Panc1 (cell line): ENCODE data around the gene PROZ. TPM values are rescaled to one million over a fixed set of nuclear protein-coding genes. Genes with fewer than 3 reads are reported as not detected.

ENCODE experiments used
- ATAC-seq: fragments of 200-7000 bp; cut with Tn5 transposase; 2 replicates; pipeline ENCODE4 v1.9.1; 2020; ENCODE audit warnings: mild to moderate bottlenecking, moderate library complexity
- BruUV-seq: library from RNA; stranded (reverse); fragments of 400-500 nt; replicated peaks from 2 replicates; lab custom pipeline; 2021; lab: Mats Ljungman, UMichigan
- CTCF ChIA-PET: fragments of 300-600 bp; sonication (Branson Sonifier 250); formaldehyde crosslinking; loops from one replicate; lab custom pipeline; 2022; ENCODE audit warnings: antibody characterized with exemption; lab: Charles Lee
- POLR2A ChIA-PET: fragments of 300-600 bp; sonication (Branson Sonifier 250); formaldehyde crosslinking; loops from one replicate; lab custom pipeline; 2022; ENCODE audit warnings: antibody characterized with exemption; lab: Charles Lee
- DNase-seq: peaks from one replicate; pipeline ENCODE4 v3.0.0-alpha.2; 2010; ENCODE audit warnings: low read depth, low spot score
- H3K27ac ChIP-seq: 2 replicates; pipeline ENCODE4 v1.5.1; 2011; ENCODE audit warnings: mild to moderate bottlenecking, low read length, inconsistent platforms
- H3K27me3 ChIP-seq: fragments of 200-500 bp; sonication (Bioruptor generic); 2 replicates; pipeline ENCODE4 v1.6.0; 2014; ENCODE audit warnings: low read length, inconsistent platforms; ENCODE audit not compliant: control insufficient read depth, insufficient read depth
- H3K36me3 ChIP-seq: fragments of 200-500 bp; sonication (Bioruptor generic); 2 replicates; pipeline ENCODE4 v1.5.1; 2014; ENCODE audit warnings: inconsistent platforms, mild to moderate bottlenecking, low read length, moderate library complexity; ENCODE audit not compliant: control insufficient read depth, insufficient read depth
- H3K4me1 ChIP-seq: 2 replicates; pipeline ENCODE4 v1.5.1; 2011; ENCODE audit warnings: inconsistent platforms, mild to moderate bottlenecking, low read length, moderate library complexity; ENCODE audit not compliant: control insufficient read depth, insufficient read depth
- H3K4me3 ChIP-seq, 2 experiments: 2 replicates each; pipeline ENCODE4 v1.5.1; 2011 to 2012; ENCODE audit warnings: low read depth in 2 of 2, low read length in 2 of 2, mild to moderate bottlenecking in 2 of 2, inconsistent platforms in 1 of 2, moderate library complexity in 1 of 2
- H3K9me3 ChIP-seq: fragments of 200-500 bp; sonication (Bioruptor generic); 2 replicates; pipeline ENCODE4 v1.5.1; 2014; ENCODE audit warnings: low read depth, mild to moderate bottlenecking, inconsistent platforms, low read length, moderate library complexity; ENCODE audit not compliant: control insufficient read depth, insufficient read depth
- CTCF ChIP-seq: fragments of 450-650 bp; IDR thresholded peaks from 2 replicates; pipeline ENCODE4 v1.5.1; 2017; ENCODE audit warnings: mild to moderate bottlenecking
- POLR2AphosphoS5 ChIP-seq: IDR thresholded peaks from 2 replicates; pipeline ENCODE4 v1.6.1; 2012; ENCODE audit warnings: mild to moderate bottlenecking, low read depth, low read length, moderate library complexity
- REST ChIP-seq, 2 experiments: IDR thresholded peaks; 2 replicates each; pipeline ENCODE4 v1.6.1; 2011 to 2012; ENCODE audit warnings: low read depth in 2 of 2, control low read depth in 1 of 2, low read length in 1 of 2, mild to moderate bottlenecking in 1 of 2, moderate library complexity in 1 of 2; ENCODE audit not compliant: insufficient read depth in 1 of 2
- SIN3A ChIP-seq: IDR thresholded peaks from 2 replicates; pipeline ENCODE4 v1.6.1; 2012; ENCODE audit warnings: low read depth, mild to moderate bottlenecking, low read length, moderate library complexity, borderline replicate concordance; ENCODE audit not compliant: insufficient read depth
- TCF7L2 ChIP-seq: IDR thresholded peaks from 2 replicates; pipeline ENCODE4 v1.6.1; 2011; ENCODE audit warnings: mild to moderate bottlenecking, low read depth, low read length, inconsistent platforms
- in situ Hi-C: cut with HindIII; loops from 2 replicates; pipeline ENCODE4 v1.10.0; 2016; ENCODE audit warnings: low sequenced_read_pairs, low pct_unique_long_range_greater_than_20kb
- intact Hi-C: fragments of 100-400 bp; cut with micrococcal nuclease; formaldehyde crosslinking; loops from one replicate; pipeline ENCODE4 v1.10.0; 2022; ENCODE audit not compliant: unreplicated experiment
- total RNA-seq: library from RNA; stranded (reverse); gene quantifications from one replicate; pipeline ENCODE4 v1.2.1, GENCODE V29; 2021; ENCODE audit not compliant: unreplicated experiment

Gene PROZ
- total RNA-seq, 1 experiment from 2014 or later, result not detected

GRCh38 chr13:113203507-113204377, 45.3 kb downstream of the PROZ start:
- no peak for TF ChIP-seq SIN3A
- no peak for TF ChIP-seq POLR2AphosphoS5
- POLR2A ChIA-PET, result no interaction called here
- CTCF ChIA-PET, result no interaction called here
- Histone ChIP-seq H3K27ac (no peak overlapping the region), H3K4me3 (no peak overlapping the region), H3K36me3 (peaks cover 6% of the 10 kb centered on the region), H3K9me3 (no peaks in the 10 kb centered on the region), H3K4me1 (peaks cover 15% of the 10 kb centered on the region), H3K27me3 (no peaks in the 10 kb centered on the region)
- DNase-seq (no peak), ATAC-seq (no peak)
- no TSS peak for BruUV-seq
- intact Hi-C loops (no loop called here), in situ Hi-C loops (no loop called here)

DNA sequence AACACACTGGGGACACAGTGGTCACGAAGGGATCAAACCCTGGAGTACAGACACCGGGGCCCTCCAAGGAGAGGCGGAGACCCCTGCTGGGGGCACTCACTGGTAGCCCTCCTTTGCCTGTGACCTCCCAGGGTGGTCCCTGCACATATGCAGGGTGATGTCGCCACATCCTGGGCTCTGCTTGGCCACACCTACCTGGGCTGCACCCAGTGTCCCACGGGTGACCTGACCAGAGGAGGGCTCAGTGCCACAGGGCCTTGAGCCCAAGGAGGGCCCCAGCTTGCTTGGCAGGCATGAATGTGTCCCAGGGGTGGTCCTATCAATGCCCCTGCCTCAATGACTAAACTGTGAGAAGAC, 45.9 kb downstream of the PROZ start:
- Histone ChIP-seq H3K27me3 (no peaks in the 10 kb centered on the region), H3K4me3 (no peak overlapping the region), H3K36me3 (peaks cover 4% of the 10 kb centered on the region), H3K27ac (no peak overlapping the region), H3K9me3 (no peaks in the 10 kb centered on the region), H3K4me1 (peaks cover 15% of the 10 kb centered on the region)
- ATAC-seq (no peak), DNase-seq (no peak)
- TF ChIP-seq SIN3A, result no peak
- no peak for TF ChIP-seq TCF7L2
- no peak for TF ChIP-seq POLR2AphosphoS5
- no peak for TF ChIP-seq CTCF
- no peak for TF ChIP-seq REST (IDR thresholded peaks at IDR 0.05; ENCODE audit: insufficient read depth in 1 of 2, low read depth in 2 of 2, low read length in 1 of 2)
- POLR2A ChIA-PET, result no interaction called here
- intact Hi-C loops, result no loop called here
- CTCF ChIA-PET, result no interaction called here
- in situ Hi-C loops, result no loop called here
- no TSS peak for BruUV-seq

GRCh38 chr13:113205428-113205931, 47.0 kb downstream of the PROZ start:
- no peaks in the 10 kb centered on the region for H3K27me3 ChIP-seq
- peaks cover 4% of the 10 kb centered on the region for H3K36me3 ChIP-seq
- H3K9me3 ChIP-seq, result no peaks in the 10 kb centered on the region
- ATAC-seq (no peak), DNase-seq (no peak)
- peaks cover 15% of the 10 kb centered on the region for H3K4me1 ChIP-seq
- ChIA-PET CTCF (no interaction called here), POLR2A (no interaction called here)
- TF ChIP-seq POLR2AphosphoS5, result no peak
- intact Hi-C loops, result no loop called here
- no TSS peak for BruUV-seq
- no peak overlapping the region for H3K27ac ChIP-seq
- H3K4me3 ChIP-seq, result no peak overlapping the region
- in situ Hi-C loops, result no loop called here
